A549 (cell line): ENCODE results near the gene MLST8. TPM values are rescaled to one million over a fixed set of nuclear protein-coding genes. Genes with fewer than 3 reads are reported as not detected.

ENCODE experiments used
- ATAC-seq, 2 experiments: fragments of 200-7000 bp in 1 of 2; fragments of >200 bp in 1 of 2; cut with Nextera tagmentation in 1 of 2; cut with Tn5 transposase in 1 of 2; 3 replicates each; pipeline versions ENCODE4 v1.8.0 to v1.9.1; 2018 to 2020; ENCODE audit warnings: mild to moderate bottlenecking in 1 of 2, moderate library complexity in 1 of 2
- CTCF ChIA-PET: fragments of 300-600 bp; sonication (Branson Sonifier 250); formaldehyde crosslinking; extraction: SDS; loops from one replicate; lab custom pipeline; 2021; ENCODE audit warnings: antibody characterized with exemption, inconsistent platforms; lab: Yijun Ruan, JAX
- POLR2A ChIA-PET: fragments of 350-600 bp; formaldehyde crosslinking; extraction: SDS; loops from one replicate; lab custom pipeline; 2021; ENCODE audit warnings: antibody characterized with exemption, inconsistent platforms; lab: Yijun Ruan, JAX
- DNase-seq, 2 experiments: peaks; one replicate each; pipeline versions ENCODE4 v3.0.0 to v3.0.0-alpha.2; 2011 to 2016; ENCODE audit warnings: low read depth in 1 of 2, low spot score in 1 of 2
- FAIRE-seq: peaks from 2 replicates; lab custom pipeline; 2011; peaks lifted over from hg19 to GRCh38; lab: Jason Lieb, UNC
- H3K27ac ChIP-seq, 2 experiments: fragments of >200 bp; sonication (Bioruptor Twin); formaldehyde crosslinking; 3 replicates each; pipeline ENCODE4 v1.5.1; 2016 to 2017
- H3K4me1 ChIP-seq: fragments of >200 bp; sonication (Bioruptor Twin); formaldehyde crosslinking; 3 replicates; pipeline ENCODE4 v1.6.1; 2016
- H3K4me2 ChIP-seq: fragments of >200 bp; sonication (Bioruptor Twin); formaldehyde crosslinking; 3 replicates; pipeline ENCODE4 v1.6.1; 2016
- H3K4me3 ChIP-seq: fragments of >200 bp; sonication (Bioruptor Twin); formaldehyde crosslinking; 3 replicates; pipeline ENCODE4 v1.5.1; 2016
- H3K9me3 ChIP-seq: fragments of >200 bp; sonication (Bioruptor Twin); formaldehyde crosslinking; 3 replicates; pipeline ENCODE4 v1.6.1; 2016
- CHD2 ChIP-seq: fragments of 150-350 bp; IDR thresholded peaks from 2 replicates; pipeline ENCODE4 v1.6.1; 2014; ENCODE audit warnings: low read length; ENCODE audit not compliant: partially characterized antibody
- CHD4 ChIP-seq: fragments of 200-600 bp; sonication (generic); IDR thresholded peaks from 2 replicates; pipeline ENCODE4 v1.6.1; 2016; ENCODE audit warnings: antibody characterized with exemption, mild to moderate bottlenecking, borderline replicate concordance
- CTCF ChIP-seq: fragments of >200 bp; sonication (Bioruptor Twin); formaldehyde crosslinking; IDR thresholded peaks from 3 replicates; pipeline ENCODE4 v1.5.1; 2016
- E2F6 ChIP-seq: IDR thresholded peaks from 2 replicates; pipeline ENCODE4 v1.6.1; 2012; ENCODE audit warnings: low read depth, borderline replicate concordance
- ELK1 ChIP-seq: fragments of 150-350 bp; IDR thresholded peaks from 2 replicates; pipeline ENCODE4 v1.6.1; 2014; ENCODE audit warnings: low read depth, mild to moderate bottlenecking, low read length
- GATA3 ChIP-seq: IDR thresholded peaks from 2 replicates; pipeline ENCODE4 v1.6.1; 2012; ENCODE audit warnings: borderline replicate concordance
- HDAC2 ChIP-seq: fragments of 200-600 bp; sonication (generic); IDR thresholded peaks from 2 replicates; pipeline ENCODE4 v1.6.1; 2016
- HES2 ChIP-seq: fragments of >200 bp; sonication (Bioruptor Twin); formaldehyde crosslinking; IDR thresholded peaks from 2 replicates; pipeline ENCODE4 v1.6.1; 2016
- JUN ChIP-seq, 2 experiments: fragments of >200 bp; sonication (Bioruptor Twin); formaldehyde crosslinking; IDR thresholded peaks; 2 replicates in 1 of 2; 3 replicates in 1 of 2; pipeline ENCODE4 v1.6.1; 2016 to 2017
- JUNB ChIP-seq: fragments of >200 bp; sonication (Bioruptor Twin); formaldehyde crosslinking; IDR thresholded peaks from 2 replicates; pipeline ENCODE4 v1.6.1; 2016
- KDM1A ChIP-seq: fragments of 200-600 bp; sonication (generic); IDR thresholded peaks from 2 replicates; pipeline ENCODE4 v1.6.1; 2016; ENCODE audit warnings: low read depth, mild to moderate bottlenecking
- MYC ChIP-seq: IDR thresholded peaks from 2 replicates; pipeline ENCODE4 v1.6.1; 2012; ENCODE audit warnings: mild to moderate bottlenecking, inconsistent platforms, low read length, improper control_type of control experiment, borderline replicate concordance
- NFE2L2 ChIP-seq: fragments of 150-350 bp; conservative IDR thresholded peaks from 2 replicates; pipeline ENCODE4 v1.6.1; 2014; ENCODE audit warnings: low read length
- NPAS2 ChIP-seq: fragments of 250-450 bp; sonication (Bioruptor Pico); IDR thresholded peaks from 2 replicates; pipeline ENCODE4 v1.8.0; 2022; ENCODE audit warnings: mild to moderate bottlenecking, moderate library complexity, borderline replicate concordance
- NR3C1 ChIP-seq: fragments of >200 bp; sonication (Bioruptor Twin); formaldehyde crosslinking; IDR thresholded peaks from 3 replicates; pipeline ENCODE4 v1.6.1; 2017
- PBX3 ChIP-seq: IDR thresholded peaks from 2 replicates; pipeline ENCODE4 v1.6.1; 2012
- RNF2 ChIP-seq: fragments of 200-600 bp; sonication (generic); IDR thresholded peaks from 2 replicates; pipeline ENCODE4 v1.6.1; 2016; ENCODE audit warnings: low read depth, mild to moderate bottlenecking, antibody characterized with exemption, moderate library complexity, borderline replicate concordance
- SREBF2 ChIP-seq: fragments of 450-650 bp; IDR thresholded peaks from 2 replicates; pipeline ENCODE4 v1.6.1; 2014; ENCODE audit warnings: mild to moderate bottlenecking, moderate library complexity
- USF2 ChIP-seq: fragments of 450-650 bp; IDR thresholded peaks from 2 replicates; pipeline ENCODE4 v1.6.1; 2014; ENCODE audit warnings: antibody characterized with exemption
- ZC3H11A ChIP-seq: fragments of 450-650 bp; IDR thresholded peaks from 2 replicates; pipeline ENCODE4 v1.6.1; 2014; ENCODE audit warnings: antibody characterized with exemption, mild to moderate bottlenecking
- ZSCAN20 ChIP-seq: fragments of 250-450 bp; sonication (Bioruptor Pico); IDR thresholded peaks from 2 replicates; pipeline ENCODE4 v1.8.0; 2022; ENCODE audit warnings: mild to moderate bottlenecking, moderate library complexity
- WGBS: methylation state at CpG from one replicate; pipeline ENCODE4 v1.1.6; 2017; ENCODE audit errors: missing lambda C conversion rate; 5-methylcytosine and 5-hydroxymethylcytosine counted together
- polyA plus RNA-seq, 4 experiments: library from polyadenylated mRNA; depleted of rRNA in 3 of 4; stranded (reverse); fragments of >200 nt; fragmentation: RNase III in 1 of 4; extraction: RNeasy Plus Mini Kit Qiagen cat#74134 plus additional on column Dnase treatment in 1 of 4; gene quantifications; 2 replicates in 3 of 4; 3 replicates in 1 of 4; pipeline ENCODE4 v1.2.3, GENCODE V29; 2011 to 2017

Gene MLST8
- polyA plus RNA-seq, 2 of the 4 experiments (the other 2 are of a cell fraction) = 46.8 to 53.9 TPM

- H3K4me2 ChIP-seq = no peak overlapping the region
- no peak for ATAC-seq
- CTCF ChIA-PET = no interaction called here
Observed at GRCh38 chr16:2179107-2179501, 26.1 kb upstream of the MLST8 start.

GRCh38 chr16:2179576-2179975 lies 25.7 kb upstream of the MLST8 start:
- no peaks in the 10 kb centered on the region for H3K4me1 ChIP-seq
- DNase-seq (no peak), ATAC-seq (no peak), FAIRE-seq (no peak)
- 94% methylated on average over 14 of the region's 31 CpGs for WGBS
- no peaks in the 10 kb centered on the region for H3K9me3 ChIP-seq
- CTCF ChIA-PET = no interaction called here
- no peak overlapping the region for H3K4me3 ChIP-seq
- H3K4me2 ChIP-seq = no peak overlapping the region
- TF ChIP-seq JUN (IDR thresholded peaks at IDR 0.05) (no peak), CHD2 (no peak), NR3C1 (no peak), E2F6 (no peak), HDAC2 (no peak), NPAS2 (no peak), CHD4 (no peak), ZSCAN20 (CRISPR knock-in tag) (no peak), KDM1A (no peak), NFE2L2 (no peak)
- POLR2A ChIA-PET = no interaction called here
- H3K27ac ChIP-seq = no peak overlapping the region

More at GRCh38 chr16:2179107-2179501, 26.1 kb upstream of the MLST8 start:
- no peak overlapping the region for H3K27ac ChIP-seq
- no peaks in the 10 kb centered on the region for H3K4me1 ChIP-seq
- no peaks in the 10 kb centered on the region for H3K9me3 ChIP-seq
- WGBS = 96% methylated on average over 41 of the region's 50 CpGs
- no peak for DNase-seq
- no peak for TF ChIP-seq PBX3
- no peak for TF ChIP-seq HES2
- TF ChIP-seq ELK1 = no peak
- no peak for TF ChIP-seq ZC3H11A
- TF ChIP-seq SREBF2 = no peak
- TF ChIP-seq MYC = no peak
- TF ChIP-seq USF2 = no peak
- TF ChIP-seq RNF2 = no peak
- no peak for TF ChIP-seq ZSCAN20 (CRISPR knock-in tag)
- TF ChIP-seq CTCF = no peak
- no peak for TF ChIP-seq JUNB
- no peak for TF ChIP-seq GATA3
- TF ChIP-seq, all 56 proteins: peak for 0
- no peak overlapping the region for H3K4me3 ChIP-seq
- FAIRE-seq = no peak
- POLR2A ChIA-PET = no interaction called here
